B cell (primary cell): ENCODE measurements around the gene TRABD2B. TPM values are rescaled to one million over a fixed set of nuclear protein-coding genes. Genes with fewer than 3 reads are reported as not detected.

ENCODE experiments used
- ATAC-seq: fragments of 200-7000 bp; cut with Tn5 transposase; one replicate; pipeline ENCODE4 v1.10.0; 2021; ENCODE audit warnings: low read depth, mild to moderate bottlenecking, moderate number of reproducible peaks, moderate library complexity
- CTCF ChIA-PET: fragments of 350-600 bp; sonication (Branson Sonifier 250); formaldehyde crosslinking; loops from one replicate; lab custom pipeline; 2021; ENCODE audit warnings: antibody characterized with exemption, inconsistent platforms; lab: Charles Lee
- POLR2A ChIA-PET: fragments of 350-600 bp; sonication (Branson Sonifier 250); formaldehyde crosslinking; loops from one replicate; lab custom pipeline; 2021; ENCODE audit warnings: antibody characterized with exemption; lab: Charles Lee
- DNase-seq: peaks from one replicate; pipeline ENCODE4 v3.0.0; 2013
- H2AFZ ChIP-seq: 2 replicates; pipeline ENCODE4 v1.6.1; 2012; ENCODE audit warnings: mild to moderate bottlenecking, low read depth, low read length; ENCODE audit not compliant: insufficient read depth, poor library complexity, severe bottlenecking
- H3K27ac ChIP-seq, 2 donors: 1 replicate in 1 of 2; 2 replicates in 1 of 2; pipeline ENCODE4 v1.5.1; 2012 to 2013; ENCODE audit warnings: low read length in 2 of 2, mild to moderate bottlenecking in 2 of 2, moderate library complexity in 1 of 2
- H3K27me3 ChIP-seq, 4 experiments: fragments of 200-600 bp in 1 of 4; sonication (generic) in 1 of 4; replicated peaks in 1 of 4; 1 replicate in 2 of 4; 2 replicates in 2 of 4; pipeline versions ENCODE4 v1.6.1 to v1.7.0; 2013 to 2016; ENCODE audit warnings: low read length in 3 of 4, mild to moderate bottlenecking in 2 of 4, mixed read lengths in 1 of 4, moderate library complexity in 1 of 4; ENCODE audit not compliant: insufficient read depth in 4 of 4, control insufficient read depth in 3 of 4; ENCODE audit errors: control extremely low read depth in 1 of 4
- H3K36me3 ChIP-seq, 2 experiments: replicated peaks in 1 of 2; 1 replicate in 1 of 2; 2 replicates in 1 of 2; pipeline versions ENCODE4 v1.6.1 to v1.7.1; 2013; ENCODE audit warnings: low read length in 1 of 2; ENCODE audit not compliant: insufficient read depth in 2 of 2, control insufficient read depth in 1 of 2; ENCODE audit errors: control extremely low read depth in 1 of 2, extremely low read depth in 1 of 2
- H3K4me1 ChIP-seq, 2 donors: fragments of 200-600 bp in 1 of 2; sonication (generic) in 1 of 2; 1 replicate in 1 of 2; 2 replicates in 1 of 2; pipeline versions ENCODE4 v1.5.1 to v1.6.1; 2013 to 2017; ENCODE audit warnings: low read length in 2 of 2; ENCODE audit not compliant: control insufficient read depth in 2 of 2, insufficient read depth in 2 of 2
- H3K4me2 ChIP-seq: replicated peaks from 2 replicates; pipeline ENCODE3; 2012; ENCODE audit warnings: mild to moderate bottlenecking, low read depth, low read length; ENCODE audit not compliant: poor library complexity, severe bottlenecking
- H3K4me3 ChIP-seq, 5 experiments: fragments of 200-600 bp in 1 of 5; sonication (generic) in 1 of 5; 1 replicate in 3 of 5; 2 replicates in 2 of 5; pipeline versions ENCODE4 v1.5.1 to v1.7.0; 2011 to 2016; ENCODE audit warnings: low read length in 4 of 5, mild to moderate bottlenecking in 4 of 5, low read depth in 2 of 5, control low read depth in 1 of 5, moderate library complexity in 1 of 5; ENCODE audit not compliant: insufficient read depth in 1 of 5; ENCODE audit errors: control extremely low read depth in 1 of 5, extremely low read depth in 1 of 5
- H3K79me2 ChIP-seq: fragments of 200-600 bp; sonication (generic); one replicate; pipeline ENCODE4 v1.6.0; 2016; ENCODE audit warnings: low read length; ENCODE audit not compliant: control insufficient read depth, insufficient read depth
- H3K9ac ChIP-seq: fragments of 200-600 bp; sonication (generic); 2 replicates; pipeline ENCODE4 v1.6.1; 2017; ENCODE audit warnings: mild to moderate bottlenecking, low read length, moderate library complexity
- H3K9me3 ChIP-seq, 3 donors: one replicate each; pipeline versions ENCODE4 v1.6.1 to v1.7.1; 2013; ENCODE audit warnings: low read length in 2 of 3; ENCODE audit not compliant: control insufficient read depth in 2 of 3, insufficient read depth in 1 of 3; ENCODE audit errors: control extremely low read depth in 1 of 3
- H4K20me1 ChIP-seq: 2 replicates; pipeline ENCODE4 v1.6.0; 2012; ENCODE audit warnings: mild to moderate bottlenecking, low read length; ENCODE audit not compliant: insufficient read depth, control insufficient read depth, poor library complexity, severe bottlenecking
- H3K27ac Mint-ChIP-seq: one replicate; pipeline ENCODE4 v1.8.0; 2021; ENCODE audit warnings: mixed read lengths
- H3K27me3 Mint-ChIP-seq: one replicate; pipeline ENCODE4 v1.8.0; 2021; ENCODE audit warnings: mixed read lengths
- H3K4me1 Mint-ChIP-seq: one replicate; pipeline ENCODE4 v1.8.0; 2021; ENCODE audit warnings: mixed read lengths
- H3K4me3 Mint-ChIP-seq: one replicate; pipeline ENCODE4 v1.8.0; 2021; ENCODE audit warnings: mixed read lengths
- H3K9me3 Mint-ChIP-seq: one replicate; pipeline ENCODE4 v1.8.0; 2022; ENCODE audit warnings: mixed read lengths; ENCODE audit not compliant: insufficient read depth
- CTCF ChIP-seq: fragments of 200-600 bp; IDR thresholded peaks from one replicate; pipeline ENCODE4 v1.8.0; 2022; ENCODE audit warnings: antibody characterized with exemption, mild to moderate bottlenecking
- EZH2 ChIP-seq: IDR thresholded peaks from 2 replicates; pipeline ENCODE4 v1.6.1; 2012; ENCODE audit warnings: borderline replicate concordance, low read depth, mild to moderate bottlenecking, moderate library complexity, low read length; ENCODE audit not compliant: insufficient read depth, poor library complexity, severe bottlenecking
- WGBS: methylation state at CpG from one replicate; pipeline ENCODE4 v1.1.5; 2013; ENCODE audit warnings: missing lambda C conversion rate; ENCODE audit not compliant: insufficient coverage; 5-methylcytosine and 5-hydroxymethylcytosine counted together
- intact Hi-C: fragments of 100-400 bp; cut with micrococcal nuclease; formaldehyde crosslinking; loops from one replicate; pipeline ENCODE4 v1.10.0; 2022
- polyA plus RNA-seq: library from polyadenylated mRNA; depleted of rRNA; stranded (reverse); fragments of >200 nt; gene quantifications from 2 replicates; pipeline ENCODE4 v1.2.3, GENCODE V29; 2012
- total RNA-seq, 2 donors: library from RNA; stranded (reverse); fragments of 120-200 nt in 1 of 2; gene quantifications; 1 replicate in 1 of 2; 2 replicates in 1 of 2; pipeline versions ENCODE4 v1.2.3 to v1.2.4, GENCODE V29; 2013 to 2022

The TRABD2B gene
- total and polyA plus RNA-seq, 2 donors (not counting 1 experiment from before 2014, with no cell fraction given) = not detected

GRCh38 chr1:47817861-47818260 is 179.3 kb downstream of the TRABD2B start:
- DNase-seq (no peak), ATAC-seq (no peak)
- H4K20me1 ChIP-seq = no peaks in the 10 kb centered on the region
- H3K9ac ChIP-seq = no peak overlapping the region
- H3K9me3 ChIP-seq = no peaks in the 10 kb centered on the region
- TF ChIP-seq CTCF = no peak
- no peak for TF ChIP-seq EZH2
- CTCF ChIA-PET = no interaction called here
- H3K79me2 ChIP-seq = no peaks in the 10 kb centered on the region
- no peaks in the 10 kb centered on the region for H3K36me3 ChIP-seq
- intact Hi-C loops = no loop called here
- H3K27me3 Mint-ChIP-seq = no peaks in the 10 kb centered on the region
- H3K4me3 Mint-ChIP-seq = no peak overlapping the region
- H3K4me2 ChIP-seq = no peak overlapping the region
- no peaks in the 10 kb centered on the region for H3K27me3 ChIP-seq
- H3K27ac ChIP-seq = no peak overlapping the region
- H3K9me3 Mint-ChIP-seq = no peaks in the 10 kb centered on the region
- no peaks in the 10 kb centered on the region for H3K4me1 ChIP-seq
- H3K27ac Mint-ChIP-seq = no peak overlapping the region
- H2AFZ ChIP-seq = no peak overlapping the region
- no peak overlapping the region for H3K4me3 ChIP-seq
- POLR2A ChIA-PET = no interaction called here
- 93% methylated on average over 13 of the region's 15 CpGs for WGBS
- no peaks in the 10 kb centered on the region for H3K4me1 Mint-ChIP-seq

- Histone ChIP-seq H3K27ac (no peak overlapping the region), H4K20me1 (no peaks in the 10 kb centered on the region), H3K9ac (no peak overlapping the region), H2AFZ (no peak overlapping the region), H3K79me2 (no peaks in the 10 kb centered on the region), H3K9me3 (no peaks in the 10 kb centered on the region), H3K4me3 (no peak overlapping the region), H3K4me1 (no peaks in the 10 kb centered on the region), H3K27me3 (no peaks in the 10 kb centered on the region), H3K36me3 (no peaks in the 10 kb centered on the region), H3K4me2 (no peak overlapping the region)
- ChIA-PET POLR2A (no interaction called here), CTCF (no interaction called here)
- ATAC-seq (no peak), DNase-seq (no peak)
- intact Hi-C loops = no loop called here
- Mint-ChIP-seq H3K9me3 (no peaks in the 10 kb centered on the region), H3K4me1 (no peaks in the 10 kb centered on the region), H3K27me3 (no peaks in the 10 kb centered on the region), H3K4me3 (no peak overlapping the region), H3K27ac (no peak overlapping the region)
- TF ChIP-seq CTCF (no peak), EZH2 (no peak)
- 100% methylated on average over 1 of the region's 5 CpGs for WGBS
Measured at GRCh38 chr1:47816325-47817071, 180.7 kb downstream of the TRABD2B start.
